Tibial nerve (tissue), 4 donors: Measurements from ENCODE around the gene CDR2L. TPM values are rescaled to one million over a fixed set of nuclear protein-coding genes. Genes with fewer than 3 reads are reported as not detected.

Experiments
- DNase-seq, 2 donors: peaks; one replicate each; pipeline ENCODE4 v3.0.0-alpha.2; 2019; ENCODE audit warnings: low spot score in 2 of 2
- H3K27ac ChIP-seq, 4 donors: fragments of 200-600 bp; sonication (generic) in 3 of 4; one replicate each; pipeline ENCODE4 v1.5.1; 2017 to 2019; ENCODE audit warnings: mild to moderate bottlenecking in 1 of 4
- H3K27me3 ChIP-seq, 2 donors: fragments of 200-600 bp; sonication (generic) in 1 of 2; one replicate each; pipeline versions ENCODE4 v1.5.1 to v1.6.0; 2017 to 2019
- H3K36me3 ChIP-seq, 3 donors: fragments of 200-600 bp; sonication (generic); one replicate each; pipeline ENCODE4 v1.5.1; 2018 to 2019
- H3K4me1 ChIP-seq, 4 donors: fragments of 200-600 bp; sonication (generic) in 3 of 4; one replicate each; pipeline ENCODE4 v1.5.1; 2017 to 2019
- H3K4me3 ChIP-seq, 4 donors: fragments of 200-600 bp; sonication (generic) in 3 of 4; one replicate each; pipeline ENCODE4 v1.5.1; 2017 to 2019; ENCODE audit warnings: mild to moderate bottlenecking in 1 of 4, moderate library complexity in 1 of 4
- H3K9me3 ChIP-seq, 4 donors: fragments of 200-600 bp; sonication (generic) in 3 of 4; one replicate each; pipeline ENCODE4 v1.5.1; 2017 to 2019
- EP300 ChIP-seq, 2 donors: sonication (generic); formaldehyde crosslinking; IDR thresholded peaks; one replicate each; pipeline ENCODE4 v1.6.1; 2017; ENCODE audit warnings: antibody characterized with exemption in 2 of 2, mild to moderate bottlenecking in 1 of 2
- POLR2A ChIP-seq, 2 donors: fragments of 450-650 bp; IDR thresholded peaks; one replicate each; pipeline ENCODE4 v1.6.1; 2017; ENCODE audit warnings: antibody characterized with exemption in 2 of 2, mild to moderate bottlenecking in 2 of 2, moderate library complexity in 2 of 2
- WGBS, 2 donors: methylation state at CpG; one replicate each; pipeline ENCODE4 v1.1.5; 2018; 5-methylcytosine and 5-hydroxymethylcytosine counted together
- total RNA-seq, 4 donors: library from RNA; depleted of rRNA; stranded (reverse); fragments of >200 nt; gene quantifications; one replicate each; pipeline ENCODE4 v1.1.0, GENCODE V29; 2016
- TF ChIP-seq, protein P1 (sequence below), 5 experiments: fragments of 200-600 bp in 3 of 5; fragments of 450-650 bp in 2 of 5; sonication (generic) in 3 of 5; IDR thresholded peaks; one replicate each; pipeline ENCODE4 v1.5.1; 2016 to 2019; ENCODE audit warnings: antibody characterized with exemption in 5 of 5, mild to moderate bottlenecking in 3 of 5, moderate library complexity in 2 of 5

Gene CDR2L
- total RNA-seq, 4 donors from 2014 or later, result 10.7 to 19.2 (median 13.9) TPM

DNA sequence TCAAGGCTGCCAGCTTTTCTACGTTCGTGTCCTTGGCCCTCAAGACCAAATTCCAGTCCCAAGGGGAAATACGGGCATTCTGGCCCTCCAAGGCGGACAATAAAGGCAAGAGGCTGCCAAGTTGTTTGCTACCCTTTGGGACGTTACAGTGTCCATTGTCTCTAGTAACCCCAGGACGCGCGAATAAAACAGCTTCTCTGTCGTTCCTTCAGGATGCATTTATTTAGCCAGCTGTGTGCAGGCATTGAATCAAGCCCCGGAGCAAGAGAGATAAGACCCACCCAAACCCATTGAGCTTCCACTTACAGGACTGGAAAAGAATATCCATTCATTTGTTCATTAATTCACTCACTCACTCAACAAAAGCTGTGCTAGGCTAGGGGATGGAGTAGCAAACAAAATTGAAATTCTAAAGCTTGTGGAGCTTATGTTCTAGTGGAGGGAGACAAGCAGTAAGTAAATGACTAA is 25.7 kb downstream of the CDR2L start:
- peaks cover 0 to 25% (median 0%) of the 10 kb centered on the region in 3 donors for H3K36me3 ChIP-seq
- no peaks in the 10 kb centered on the region for H3K27me3 ChIP-seq
- peak overlapping the region; percentile 46 to 84 (median 68) for H3K4me3 ChIP-seq
- peaks cover 0 to 35% (median 15%) of the 10 kb centered on the region in 4 donors for H3K4me1 ChIP-seq
- WGBS, 2 donors, result 1% methylated on average over 10 of the region's 10 CpGs
- H3K27ac ChIP-seq, result peak overlapping the region in 3 of 4 donors; percentile 87 to 91 (median 89)
- DNase-seq, result no peak
- TF ChIP-seq POLR2A (IDR thresholded peaks at IDR 0.05) (no peak), EP300 (IDR thresholded peaks at IDR 0.05) (no peak)
- TF ChIP-seq, protein P1, sequence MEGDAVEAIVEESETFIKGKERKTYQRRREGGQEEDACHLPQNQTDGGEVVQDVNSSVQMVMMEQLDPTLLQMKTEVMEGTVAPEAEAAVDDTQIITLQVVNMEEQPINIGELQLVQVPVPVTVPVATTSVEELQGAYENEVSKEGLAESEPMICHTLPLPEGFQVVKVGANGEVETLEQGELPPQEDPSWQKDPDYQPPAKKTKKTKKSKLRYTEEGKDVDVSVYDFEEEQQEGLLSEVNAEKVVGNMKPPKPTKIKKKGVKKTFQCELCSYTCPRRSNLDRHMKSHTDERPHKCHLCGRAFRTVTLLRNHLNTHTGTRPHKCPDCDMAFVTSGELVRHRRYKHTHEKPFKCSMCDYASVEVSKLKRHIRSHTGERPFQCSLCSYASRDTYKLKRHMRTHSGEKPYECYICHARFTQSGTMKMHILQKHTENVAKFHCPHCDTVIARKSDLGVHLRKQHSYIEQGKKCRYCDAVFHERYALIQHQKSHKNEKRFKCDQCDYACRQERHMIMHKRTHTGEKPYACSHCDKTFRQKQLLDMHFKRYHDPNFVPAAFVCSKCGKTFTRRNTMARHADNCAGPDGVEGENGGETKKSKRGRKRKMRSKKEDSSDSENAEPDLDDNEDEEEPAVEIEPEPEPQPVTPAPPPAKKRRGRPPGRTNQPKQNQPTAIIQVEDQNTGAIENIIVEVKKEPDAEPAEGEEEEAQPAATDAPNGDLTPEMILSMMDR (IDR thresholded peaks at IDR 0.05), result no peak
- no peaks in the 10 kb centered on the region for H3K9me3 ChIP-seq

DNA sequence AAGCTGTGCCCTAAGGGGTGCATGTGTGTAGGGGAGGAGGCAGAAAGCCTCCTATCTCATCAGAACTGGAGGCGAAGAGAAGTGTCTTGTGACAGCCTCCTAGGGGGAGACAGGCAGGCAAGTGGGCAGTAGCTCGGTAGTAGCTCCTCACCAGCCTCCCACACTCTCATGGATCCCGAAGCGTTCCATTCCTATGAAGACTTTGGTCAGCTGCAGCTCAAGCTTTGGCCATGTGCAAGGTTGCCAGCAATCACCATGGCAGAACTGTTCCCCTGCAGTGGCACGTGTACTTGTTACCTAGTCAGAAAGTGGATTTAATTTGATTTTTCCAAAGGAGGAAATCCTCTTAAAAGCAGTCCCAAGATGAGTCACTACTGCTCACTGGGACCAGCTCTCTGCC is 31.7 kb downstream of the CDR2L start:
- TF ChIP-seq, protein P1 (IDR thresholded peaks at IDR 0.05), result no peak
- TF ChIP-seq POLR2A (IDR thresholded peaks at IDR 0.05), result no peak
- no peak for TF ChIP-seq EP300 (IDR thresholded peaks at IDR 0.05)
- no peak overlapping the region for H3K4me3 ChIP-seq
- peak overlapping the region in 3 of 4 donors; percentile 32 to 70 (median 57) for H3K27ac ChIP-seq
- WGBS, 2 donors, result 34 to 40% methylated on average over 4 to 5 of the region's 5 CpGs
- H3K27me3 ChIP-seq, result no peaks in the 10 kb centered on the region
- H3K4me1 ChIP-seq, result peaks cover 0 to 21% (median 0%) of the 10 kb centered on the region in 4 donors
- H3K9me3 ChIP-seq, result no peaks in the 10 kb centered on the region
- DNase-seq, result no peak
- peaks cover 4 to 72% (median 23%) of the 10 kb centered on the region in 3 donors for H3K36me3 ChIP-seq

DNA sequence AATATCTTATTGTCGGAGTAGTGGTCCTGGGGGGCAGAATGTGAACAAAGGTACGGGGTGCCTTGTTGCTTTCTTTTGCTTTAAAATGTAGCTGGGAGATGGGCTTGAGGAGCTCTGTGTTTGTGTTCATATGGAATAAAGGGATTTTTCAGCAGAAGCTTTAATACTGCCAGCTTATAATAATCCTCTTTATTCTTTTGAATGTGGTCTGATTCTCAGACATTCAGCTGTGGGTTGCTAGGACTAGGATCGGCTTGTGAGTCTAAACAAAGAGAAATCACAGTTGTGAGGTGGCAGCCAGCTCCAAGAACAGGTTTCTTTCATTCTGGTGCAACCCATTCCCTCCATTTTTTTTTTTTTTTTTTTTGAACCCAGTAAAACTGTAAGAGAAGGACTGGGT is 32.3 kb downstream of the CDR2L start:
- no peak for TF ChIP-seq POLR2A (IDR thresholded peaks at IDR 0.05)
- TF ChIP-seq EP300 (IDR thresholded peaks at IDR 0.05), result no peak
- TF ChIP-seq, protein P1 (IDR thresholded peaks at IDR 0.05), result no peak
- no peaks in the 10 kb centered on the region for H3K9me3 ChIP-seq
- no peak for DNase-seq
- H3K27me3 ChIP-seq, result no peaks in the 10 kb centered on the region
- H3K4me1 ChIP-seq, result peaks cover 0 to 15% (median 0%) of the 10 kb centered on the region in 4 donors
- no peak overlapping the region for H3K4me3 ChIP-seq
- peaks cover 4 to 72% (median 23%) of the 10 kb centered on the region in 3 donors for H3K36me3 ChIP-seq
- peak overlapping the region in 3 of 4 donors; percentile 32 to 70 (median 57) for H3K27ac ChIP-seq
- WGBS, 2 donors, result 39 to 58% methylated on average over 3 of the region's 3 CpGs

DNA sequence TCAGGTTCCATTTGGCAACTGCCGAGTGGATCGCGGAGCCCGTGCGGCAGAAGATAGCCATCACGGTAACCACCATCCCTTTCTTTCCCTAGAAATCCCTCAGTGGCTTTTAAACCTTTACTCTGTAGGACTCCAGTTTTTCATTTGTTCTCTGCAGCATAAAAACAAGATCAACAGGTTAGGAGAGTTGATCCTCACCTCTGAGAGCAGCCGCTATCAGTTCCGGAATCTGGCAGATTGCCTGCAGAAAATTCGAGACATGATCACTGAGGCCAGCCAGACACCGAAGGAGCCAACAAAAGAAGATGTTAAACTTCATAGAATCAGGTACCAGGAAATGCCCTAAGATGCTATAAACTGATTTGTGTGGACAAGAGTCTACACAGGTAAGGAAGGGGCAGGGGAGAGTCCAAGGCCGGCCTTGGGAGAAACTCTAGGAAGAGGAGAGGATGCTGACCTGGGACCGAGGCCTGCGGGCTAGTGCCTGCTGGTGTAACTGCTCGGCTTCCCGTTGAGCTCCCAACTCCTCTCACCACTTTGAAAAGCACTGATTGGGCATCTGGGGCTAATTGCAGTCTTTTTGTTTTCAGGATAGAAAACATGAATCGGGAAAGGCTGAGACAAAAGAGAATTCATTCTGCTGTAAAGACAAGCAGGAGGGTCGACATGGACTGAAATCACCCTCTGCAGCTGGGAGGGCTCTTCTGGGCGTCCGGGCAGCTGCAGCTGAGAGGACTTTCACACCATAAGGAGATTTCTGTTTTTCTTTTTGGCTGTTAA is 33.1 kb downstream of the CDR2L start:
- WGBS, 2 donors, result 78 to 79% methylated on average over 19 of the region's 19 CpGs
- TF ChIP-seq EP300 (IDR thresholded peaks at IDR 0.05) (no peak), POLR2A (IDR thresholded peaks at IDR 0.05) (no peak)
- TF ChIP-seq, protein P1 (IDR thresholded peaks at IDR 0.05), result no peak
- peaks cover 4 to 66% (median 23%) of the 10 kb centered on the region in 3 donors for H3K36me3 ChIP-seq

More for the DNA sequence above, 33.1 kb downstream of the CDR2L start:
- DNase-seq, result no peak
- peaks cover 0 to 13% (median 0%) of the 10 kb centered on the region in 4 donors for H3K4me1 ChIP-seq
- H3K4me3 ChIP-seq, result no peak overlapping the region
- no peaks in the 10 kb centered on the region for H3K9me3 ChIP-seq
- peak overlapping the region in 2 of 4 donors; percentile 57 to 70 for H3K27ac ChIP-seq
- no peaks in the 10 kb centered on the region for H3K27me3 ChIP-seq
